Stomach (tissue), 4 donors: ENCODE results near the gene HSCB.

ENCODE experiments used
- EP300 ChIP-seq: sonication (generic); formaldehyde crosslinking; IDR thresholded peaks from one replicate; pipeline ENCODE4 v1.6.1; 2017; ENCODE audit warnings: antibody characterized with exemption
- POLR2A ChIP-seq, 4 donors: fragments of 450-650 bp; IDR thresholded peaks; one replicate each; pipeline ENCODE4 v1.6.1; 2016; ENCODE audit warnings: antibody characterized with exemption in 4 of 4, control low read depth in 2 of 4, mild to moderate bottlenecking in 1 of 4, moderate library complexity in 1 of 4
- POLR2AphosphoS5 ChIP-seq, 3 donors: sonication (generic); formaldehyde crosslinking; IDR thresholded peaks; one replicate each; pipeline ENCODE4 v1.6.1; 2016; ENCODE audit warnings: antibody characterized with exemption in 3 of 3
- TF ChIP-seq, protein P1 (sequence below), 7 experiments: fragments of 450-650 bp in 4 of 7; fragments of 200-600 bp in 3 of 7; sonication (generic) in 3 of 7; IDR thresholded peaks; one replicate each; pipeline ENCODE4 v1.5.1; 2016 to 2019; ENCODE audit warnings: antibody characterized with exemption in 7 of 7, control low read depth in 2 of 7, mild to moderate bottlenecking in 1 of 7

- TF ChIP-seq, protein P1, sequence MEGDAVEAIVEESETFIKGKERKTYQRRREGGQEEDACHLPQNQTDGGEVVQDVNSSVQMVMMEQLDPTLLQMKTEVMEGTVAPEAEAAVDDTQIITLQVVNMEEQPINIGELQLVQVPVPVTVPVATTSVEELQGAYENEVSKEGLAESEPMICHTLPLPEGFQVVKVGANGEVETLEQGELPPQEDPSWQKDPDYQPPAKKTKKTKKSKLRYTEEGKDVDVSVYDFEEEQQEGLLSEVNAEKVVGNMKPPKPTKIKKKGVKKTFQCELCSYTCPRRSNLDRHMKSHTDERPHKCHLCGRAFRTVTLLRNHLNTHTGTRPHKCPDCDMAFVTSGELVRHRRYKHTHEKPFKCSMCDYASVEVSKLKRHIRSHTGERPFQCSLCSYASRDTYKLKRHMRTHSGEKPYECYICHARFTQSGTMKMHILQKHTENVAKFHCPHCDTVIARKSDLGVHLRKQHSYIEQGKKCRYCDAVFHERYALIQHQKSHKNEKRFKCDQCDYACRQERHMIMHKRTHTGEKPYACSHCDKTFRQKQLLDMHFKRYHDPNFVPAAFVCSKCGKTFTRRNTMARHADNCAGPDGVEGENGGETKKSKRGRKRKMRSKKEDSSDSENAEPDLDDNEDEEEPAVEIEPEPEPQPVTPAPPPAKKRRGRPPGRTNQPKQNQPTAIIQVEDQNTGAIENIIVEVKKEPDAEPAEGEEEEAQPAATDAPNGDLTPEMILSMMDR (IDR thresholded peaks at IDR 0.05), result no peak
- TF ChIP-seq POLR2AphosphoS5 (IDR thresholded peaks at IDR 0.05) (peak in 1 of 3 donors; percentile 6), POLR2A (IDR thresholded peaks at IDR 0.05) (no peak), EP300 (no peak)
Measured at GRCh38 chr22:28710576-28711191, 31.2 kb upstream of the HSCB start.
